HFFc6 (cell line): ENCODE data around the gene TJP1. TPM values are rescaled to one million over a fixed set of nuclear protein-coding genes. Genes with fewer than 3 reads are reported as not detected.

Experiments used
- DNase-seq: peaks from one replicate; pipeline ENCODE4 v3.0.0-alpha.2; 2018
- H3K27ac Mint-ChIP-seq: 2 replicates; pipeline ENCODE4 v1.8.0; 2020; ENCODE audit warnings: mild to moderate bottlenecking, mixed read lengths
- H3K27me3 Mint-ChIP-seq: 2 replicates; pipeline ENCODE4 v1.8.0; 2021; ENCODE audit warnings: mild to moderate bottlenecking, moderate library complexity, mixed read lengths; ENCODE audit not compliant: insufficient read depth
- H3K36me3 Mint-ChIP-seq: 2 replicates; pipeline ENCODE4 v1.8.0; 2021; ENCODE audit warnings: low read depth, mixed read lengths
- H3K4me1 Mint-ChIP-seq: 2 replicates; pipeline ENCODE4 v1.8.0; 2020; ENCODE audit warnings: low read depth, mixed read lengths
- H3K4me3 Mint-ChIP-seq: 2 replicates; pipeline ENCODE4 v1.8.0; 2020; ENCODE audit warnings: mild to moderate bottlenecking, moderate library complexity, mixed read lengths
- H3K9me3 Mint-ChIP-seq: 2 replicates; pipeline ENCODE4 v1.8.0; 2020; ENCODE audit warnings: mild to moderate bottlenecking, mixed read lengths
- long read RNA-seq: library from polyadenylated mRNA; unstranded; transcript quantifications from one replicate; pipeline ENCODE4 v2.0.0, GENCODE V29; 2019
- total RNA-seq, 6 experiments: library from RNA; stranded (reverse); fragmentation: NEBNext Ultra II Directional; extraction: Animal tissue kit (Norgen Biotek cat#: 25700); gene quantifications; 2 replicates in 1 of 6; 3 replicates in 5 of 6; pipeline ENCODE4 v1.2.3, GENCODE V29; 2021
- TF ChIP-seq, protein P1 (sequence below): fragments of 200-600 bp; sonication (generic); IDR thresholded peaks from 2 replicates; pipeline ENCODE4 v1.5.0; 2021; ENCODE audit warnings: antibody characterized with exemption, mild to moderate bottlenecking

The TJP1 gene
- total RNA-seq = 10 to 100 TPM; 60.1 to 76.3 (median 70.4) TPM
- long read RNA-seq, full-length matches to known transcripts = 1 of 38 reads
- long read RNA-seq, partial matches to known transcripts = 18 of 38 reads
- long read RNA-seq, other reads (novel, unspliced or antisense) = 19 of 38 reads

DNA sequence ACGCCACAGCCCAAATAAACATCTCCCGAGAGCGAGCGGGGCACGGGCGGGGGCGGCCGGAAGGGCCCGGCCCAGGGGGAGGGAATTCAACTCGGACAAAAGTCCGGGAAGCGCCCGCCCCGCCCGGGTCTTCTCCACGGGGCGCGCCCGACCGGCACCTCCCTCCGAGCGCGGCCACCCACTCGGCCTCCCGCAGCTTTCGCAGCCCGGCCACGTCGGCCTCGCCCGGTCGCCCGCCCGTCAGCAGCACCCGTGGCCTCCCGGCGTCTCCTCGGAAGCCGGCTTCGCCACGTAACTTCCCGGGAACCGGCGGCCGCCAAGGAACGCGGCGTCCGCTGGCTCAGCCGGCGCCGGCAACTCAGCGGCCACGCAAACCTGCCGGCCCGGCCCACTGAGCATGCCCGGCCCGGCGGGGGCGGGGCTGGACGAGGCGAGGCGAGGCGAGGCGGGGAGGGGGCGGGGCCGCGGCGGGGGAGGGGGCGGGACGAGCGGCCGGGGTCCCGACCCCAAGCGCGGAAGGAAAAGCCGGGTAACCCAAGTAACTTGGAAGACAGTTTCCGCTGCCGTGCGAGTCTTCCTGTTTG lies at the start of gene TJP1:
TJP1 (minus strand) TSS at position 369 of the 584 bp plus-strand sequence. CDS start 440 bp downstream, outside the sequence.
- DNase-seq = peak; percentile 36
- Mint-ChIP-seq H3K27me3 (peaks cover 2% of the 10 kb centered on the region; the same call in 1 of the 2 replicates), H3K9me3 (no peaks in the 10 kb centered on the region), H3K4me1 (peaks cover 46% of the 10 kb centered on the region), H3K36me3 (peaks cover 5% of the 10 kb centered on the region), H3K27ac (peak within 1 kb of the TSS; percentile 97), H3K4me3 (peak within 1 kb of the TSS; percentile 94)
- TF ChIP-seq, protein P1, sequence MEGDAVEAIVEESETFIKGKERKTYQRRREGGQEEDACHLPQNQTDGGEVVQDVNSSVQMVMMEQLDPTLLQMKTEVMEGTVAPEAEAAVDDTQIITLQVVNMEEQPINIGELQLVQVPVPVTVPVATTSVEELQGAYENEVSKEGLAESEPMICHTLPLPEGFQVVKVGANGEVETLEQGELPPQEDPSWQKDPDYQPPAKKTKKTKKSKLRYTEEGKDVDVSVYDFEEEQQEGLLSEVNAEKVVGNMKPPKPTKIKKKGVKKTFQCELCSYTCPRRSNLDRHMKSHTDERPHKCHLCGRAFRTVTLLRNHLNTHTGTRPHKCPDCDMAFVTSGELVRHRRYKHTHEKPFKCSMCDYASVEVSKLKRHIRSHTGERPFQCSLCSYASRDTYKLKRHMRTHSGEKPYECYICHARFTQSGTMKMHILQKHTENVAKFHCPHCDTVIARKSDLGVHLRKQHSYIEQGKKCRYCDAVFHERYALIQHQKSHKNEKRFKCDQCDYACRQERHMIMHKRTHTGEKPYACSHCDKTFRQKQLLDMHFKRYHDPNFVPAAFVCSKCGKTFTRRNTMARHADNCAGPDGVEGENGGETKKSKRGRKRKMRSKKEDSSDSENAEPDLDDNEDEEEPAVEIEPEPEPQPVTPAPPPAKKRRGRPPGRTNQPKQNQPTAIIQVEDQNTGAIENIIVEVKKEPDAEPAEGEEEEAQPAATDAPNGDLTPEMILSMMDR = no peak

DNA sequence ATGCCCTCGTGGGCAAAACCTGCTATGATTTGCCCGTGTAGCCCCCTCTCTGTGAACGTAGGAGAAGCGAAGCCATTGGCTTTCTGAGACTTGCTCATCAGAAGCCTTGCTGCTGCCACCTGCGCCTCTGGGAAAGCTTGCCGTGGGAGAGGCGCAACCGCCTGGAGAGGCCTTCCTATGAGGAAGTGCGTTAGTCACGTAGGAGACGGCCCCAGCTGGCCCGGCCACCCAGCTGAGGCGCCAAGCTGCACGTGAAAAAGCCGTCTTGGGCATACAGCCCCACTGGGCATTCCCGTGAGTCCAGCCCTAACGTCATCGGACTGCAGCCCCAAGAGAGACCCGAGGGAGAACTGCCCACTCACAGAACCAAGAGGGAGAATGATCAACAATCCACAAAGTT lies 49.1 kb upstream of the TJP1 start:
- Mint-ChIP-seq H3K36me3 (no peaks in the 10 kb centered on the region), H3K27ac (no peak overlapping the region), H3K27me3 (peaks cover 7% of the 10 kb centered on the region), H3K4me3 (no peak overlapping the region), H3K4me1 (peaks cover 9% of the 10 kb centered on the region; the same call in 1 of the 2 replicates), H3K9me3 (no peaks in the 10 kb centered on the region)
- no peak for DNase-seq
- TF ChIP-seq, protein P1 = no peak

DNA sequence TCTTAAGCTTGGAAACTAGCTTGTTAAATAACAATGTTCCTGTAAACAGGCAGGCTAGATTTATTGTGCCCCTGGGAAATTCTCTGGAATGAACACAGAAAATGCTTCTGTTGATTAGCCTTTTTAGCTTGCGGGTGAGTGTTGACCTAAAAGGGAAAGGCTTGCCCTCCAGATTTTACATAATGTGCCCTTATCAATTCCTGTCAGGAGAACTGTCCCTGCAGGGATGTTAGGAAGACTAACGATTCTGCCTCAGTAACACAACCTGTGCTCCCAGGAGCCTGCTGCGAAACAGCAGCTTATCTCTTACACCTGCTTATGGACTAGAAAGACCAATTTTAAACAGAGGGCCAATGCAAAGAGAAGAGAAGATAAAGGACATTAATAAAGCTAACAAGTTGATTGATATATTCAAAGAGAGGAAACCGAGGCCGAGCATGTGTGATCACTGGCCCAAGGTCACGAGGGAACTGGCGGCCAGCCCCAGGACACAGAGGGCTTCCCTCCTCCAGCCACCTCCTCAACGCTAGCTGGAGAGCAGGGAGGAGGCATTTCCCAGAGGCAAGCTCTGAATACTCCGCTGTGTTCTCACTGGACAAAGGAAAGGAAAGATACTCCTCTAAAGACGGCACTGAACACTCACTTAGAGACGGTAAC lies 48.4 kb upstream of the TJP1 start:
- peaks cover 9% of the 10 kb centered on the region; the same call in 1 of the 2 replicates for H3K4me1 Mint-ChIP-seq

DNA sequence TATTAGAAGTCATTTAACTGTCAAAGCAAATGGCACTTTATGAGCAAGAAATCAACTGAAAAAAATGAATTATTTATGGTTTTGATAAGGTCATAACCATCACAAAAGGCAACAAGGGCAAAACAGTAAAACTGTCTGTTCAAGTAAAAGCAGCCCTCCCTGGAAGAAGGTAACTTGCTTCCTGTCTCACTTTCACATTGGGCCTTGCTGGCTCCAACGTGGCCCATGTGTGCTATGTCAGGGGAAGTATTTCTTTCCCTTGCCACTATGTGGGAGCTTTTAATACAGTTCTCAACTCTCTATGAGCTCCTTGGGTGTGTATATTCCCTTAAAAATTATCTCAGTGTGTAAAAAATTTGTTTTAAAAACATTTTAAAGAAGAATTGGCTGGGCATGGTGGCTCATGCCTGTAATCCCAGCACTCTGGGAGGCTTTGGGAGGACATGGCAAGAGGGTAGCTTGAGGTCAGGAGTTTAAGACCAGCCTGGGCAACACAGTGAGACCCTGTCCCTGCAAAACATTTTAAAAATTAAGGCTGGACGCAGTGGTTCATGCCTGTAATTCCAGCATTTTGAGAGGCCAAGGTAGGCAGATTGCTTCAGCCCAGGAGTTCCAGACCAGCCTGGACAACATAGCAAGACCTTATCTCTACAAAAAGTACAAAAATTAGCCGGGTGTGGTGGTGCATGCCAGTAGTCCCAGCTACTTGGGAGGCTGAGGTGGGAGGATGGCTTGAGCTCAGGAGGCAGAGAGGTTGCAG lies 45.2 kb upstream of the TJP1 start:
- no peaks in the 10 kb centered on the region for H3K36me3 Mint-ChIP-seq
- H3K4me3 Mint-ChIP-seq = no peak overlapping the region
- no peaks in the 10 kb centered on the region for H3K27me3 Mint-ChIP-seq
- TF ChIP-seq, protein P1 = no peak
- no peak overlapping the region for H3K27ac Mint-ChIP-seq
- H3K4me1 Mint-ChIP-seq = peaks cover under 1% of the 10 kb centered on the region; the same call in 1 of the 2 replicates
- no peaks in the 10 kb centered on the region for H3K9me3 Mint-ChIP-seq
- no peak for DNase-seq

More for the DNA sequence above, 48.4 kb upstream of the TJP1 start:
- H3K27ac Mint-ChIP-seq = no peak overlapping the region
- no peak for DNase-seq
- H3K4me3 Mint-ChIP-seq = no peak overlapping the region
- TF ChIP-seq, protein P1 = no peak
- H3K36me3 Mint-ChIP-seq = no peaks in the 10 kb centered on the region
- H3K9me3 Mint-ChIP-seq = no peaks in the 10 kb centered on the region
- peaks cover 7% of the 10 kb centered on the region; the same call in 1 of the 2 replicates for H3K27me3 Mint-ChIP-seq

DNA sequence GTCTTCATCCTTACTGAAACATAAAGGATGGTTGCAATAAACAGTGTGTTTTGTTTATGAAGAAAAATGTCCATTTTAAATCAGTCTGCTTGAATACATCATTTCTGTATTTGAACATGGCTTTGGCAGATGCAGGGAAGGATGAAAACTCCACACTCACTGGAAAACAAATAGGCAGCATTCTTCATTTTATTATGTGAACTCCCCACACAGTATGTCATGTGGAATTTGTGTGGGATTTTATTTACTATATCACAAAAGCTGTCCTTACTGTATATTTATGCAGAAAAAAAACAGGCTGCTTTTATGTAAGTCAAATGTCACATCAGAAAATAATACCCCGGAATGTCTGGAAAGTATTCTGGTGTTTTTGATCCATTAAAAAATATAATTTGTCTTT lies 44.1 kb upstream of the TJP1 start:
- H3K27me3 Mint-ChIP-seq = no peaks in the 10 kb centered on the region
- peaks cover 11% of the 10 kb centered on the region for H3K4me1 Mint-ChIP-seq
- no peak overlapping the region for H3K4me3 Mint-ChIP-seq
- no peak for DNase-seq
- no peaks in the 10 kb centered on the region for H3K9me3 Mint-ChIP-seq
- no peak overlapping the region for H3K27ac Mint-ChIP-seq
- TF ChIP-seq, protein P1 = no peak
- H3K36me3 Mint-ChIP-seq = no peaks in the 10 kb centered on the region
